Neural crest cell (in vitro differentiated cells): ENCODE measurements around the gene GPX6. TPM values are rescaled to one million over a fixed set of nuclear protein-coding genes. Genes with fewer than 3 reads are reported as not detected.
A peak's percentile ranks its signal among the peaks of the same experiment; 100 is the strongest.

Source experiments
- DNase-seq: peaks from one replicate; pipeline ENCODE4 v3.0.0; 2021; ENCODE audit warnings: low read depth, mixed read lengths, low spot score
- H3K27ac Mint-ChIP-seq: one replicate; pipeline ENCODE4 v1.8.0; 2021; ENCODE audit warnings: mild to moderate bottlenecking, mixed read lengths; ENCODE audit not compliant: unreplicated experiment
- H3K27me3 Mint-ChIP-seq: 2 replicates; pipeline ENCODE4 v1.8.0; 2021; ENCODE audit warnings: low read depth, mild to moderate bottlenecking, mixed read lengths
- H3K36me3 Mint-ChIP-seq: 2 replicates; pipeline ENCODE4 v1.8.0; 2021; ENCODE audit warnings: low read depth, mild to moderate bottlenecking, mixed read lengths
- H3K4me1 Mint-ChIP-seq: 2 replicates; pipeline ENCODE4 v1.8.0; 2021; ENCODE audit warnings: mixed read lengths
- H3K4me3 Mint-ChIP-seq: one replicate; pipeline ENCODE4 v1.8.0; 2021; ENCODE audit warnings: mild to moderate bottlenecking, mixed read lengths
- H3K9me3 Mint-ChIP-seq: 2 replicates; pipeline ENCODE4 v1.8.0; 2021; ENCODE audit warnings: mixed read lengths
- total RNA-seq: library from RNA; stranded (reverse); gene quantifications from 2 replicates; pipeline ENCODE4 v1.2.1, GENCODE V29; 2021
- TF ChIP-seq, protein P1 (sequence below): fragments of 200-600 bp; sonication (generic); conservative IDR thresholded peaks from 2 replicates; pipeline ENCODE4 v1.5.0; 2021; ENCODE audit warnings: antibody characterized with exemption, mild to moderate bottlenecking

Gene GPX6
- total RNA-seq, 1 donor from 2014 or later = not detected

DNA sequence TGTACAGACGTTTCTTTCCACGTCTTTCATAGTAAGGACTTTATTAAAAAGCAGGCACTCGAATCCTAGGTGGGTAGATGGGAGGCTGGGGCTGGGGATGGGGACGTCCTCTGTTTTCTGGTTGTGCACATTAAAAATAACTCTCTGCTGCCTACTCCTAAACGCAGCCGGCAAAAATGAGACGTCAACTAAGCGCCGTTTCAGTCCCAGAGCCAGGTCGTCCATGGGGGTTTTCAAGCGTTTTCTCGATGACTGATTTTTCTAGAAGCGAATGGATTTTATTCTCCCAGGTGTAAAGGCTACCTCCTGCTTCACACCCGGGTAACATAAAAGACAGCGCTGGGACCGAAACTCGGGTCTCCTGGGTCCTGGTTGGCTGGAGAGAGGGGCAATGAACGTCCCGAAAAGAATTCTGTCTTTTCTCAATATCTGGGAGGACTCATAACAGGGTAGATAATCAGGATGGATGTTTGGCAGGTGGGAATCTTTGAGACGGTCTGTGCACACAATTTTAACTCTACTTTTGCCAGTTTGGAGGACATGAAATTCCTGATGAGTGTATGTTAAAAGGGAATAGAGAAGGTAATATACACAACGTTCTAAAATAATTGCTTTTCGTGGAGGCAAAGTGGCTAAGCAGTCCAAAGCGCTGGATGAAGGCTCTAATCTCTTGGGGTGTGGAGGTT is 25.2 kb downstream of the GPX6 start:
- H3K27me3 Mint-ChIP-seq = peaks cover 45% of the 10 kb centered on the region
- H3K27ac Mint-ChIP-seq = peak overlapping the region; percentile 88

GRCh38 chr6:28489366-28490204 is 26.0 kb downstream of the GPX6 start:
- Mint-ChIP-seq H3K36me3 (no peaks in the 10 kb centered on the region), H3K4me1 (peaks cover 21% of the 10 kb centered on the region), H3K4me3 (peak overlapping the region; percentile 88), H3K27ac (peak overlapping the region; percentile 88), H3K27me3 (peaks cover 45% of the 10 kb centered on the region), H3K9me3 (peaks cover 3% of the 10 kb centered on the region)
- peak; percentile 45 for DNase-seq
- TF ChIP-seq, protein P1, sequence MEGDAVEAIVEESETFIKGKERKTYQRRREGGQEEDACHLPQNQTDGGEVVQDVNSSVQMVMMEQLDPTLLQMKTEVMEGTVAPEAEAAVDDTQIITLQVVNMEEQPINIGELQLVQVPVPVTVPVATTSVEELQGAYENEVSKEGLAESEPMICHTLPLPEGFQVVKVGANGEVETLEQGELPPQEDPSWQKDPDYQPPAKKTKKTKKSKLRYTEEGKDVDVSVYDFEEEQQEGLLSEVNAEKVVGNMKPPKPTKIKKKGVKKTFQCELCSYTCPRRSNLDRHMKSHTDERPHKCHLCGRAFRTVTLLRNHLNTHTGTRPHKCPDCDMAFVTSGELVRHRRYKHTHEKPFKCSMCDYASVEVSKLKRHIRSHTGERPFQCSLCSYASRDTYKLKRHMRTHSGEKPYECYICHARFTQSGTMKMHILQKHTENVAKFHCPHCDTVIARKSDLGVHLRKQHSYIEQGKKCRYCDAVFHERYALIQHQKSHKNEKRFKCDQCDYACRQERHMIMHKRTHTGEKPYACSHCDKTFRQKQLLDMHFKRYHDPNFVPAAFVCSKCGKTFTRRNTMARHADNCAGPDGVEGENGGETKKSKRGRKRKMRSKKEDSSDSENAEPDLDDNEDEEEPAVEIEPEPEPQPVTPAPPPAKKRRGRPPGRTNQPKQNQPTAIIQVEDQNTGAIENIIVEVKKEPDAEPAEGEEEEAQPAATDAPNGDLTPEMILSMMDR = no peak

More for the DNA sequence above, 25.2 kb downstream of the GPX6 start:
- Mint-ChIP-seq H3K9me3 (peaks cover under 1% of the 10 kb centered on the region), H3K36me3 (no peaks in the 10 kb centered on the region), H3K4me1 (peaks cover 21% of the 10 kb centered on the region), H3K4me3 (peak overlapping the region; percentile 88)
- DNase-seq = no peak
- TF ChIP-seq, protein P1 = no peak

GRCh38 chr6:28488916-28489365 is 26.7 kb downstream of the GPX6 start:
- H3K9me3 Mint-ChIP-seq = peaks cover 3% of the 10 kb centered on the region
- H3K27me3 Mint-ChIP-seq = peaks cover 45% of the 10 kb centered on the region
- H3K36me3 Mint-ChIP-seq = no peaks in the 10 kb centered on the region
- H3K4me3 Mint-ChIP-seq = peak overlapping the region; percentile 88
- H3K27ac Mint-ChIP-seq = peak overlapping the region; percentile 79
- peak; percentile 47 for DNase-seq
- peaks cover 21% of the 10 kb centered on the region for H3K4me1 Mint-ChIP-seq
- TF ChIP-seq, protein P1 = no peak

DNA sequence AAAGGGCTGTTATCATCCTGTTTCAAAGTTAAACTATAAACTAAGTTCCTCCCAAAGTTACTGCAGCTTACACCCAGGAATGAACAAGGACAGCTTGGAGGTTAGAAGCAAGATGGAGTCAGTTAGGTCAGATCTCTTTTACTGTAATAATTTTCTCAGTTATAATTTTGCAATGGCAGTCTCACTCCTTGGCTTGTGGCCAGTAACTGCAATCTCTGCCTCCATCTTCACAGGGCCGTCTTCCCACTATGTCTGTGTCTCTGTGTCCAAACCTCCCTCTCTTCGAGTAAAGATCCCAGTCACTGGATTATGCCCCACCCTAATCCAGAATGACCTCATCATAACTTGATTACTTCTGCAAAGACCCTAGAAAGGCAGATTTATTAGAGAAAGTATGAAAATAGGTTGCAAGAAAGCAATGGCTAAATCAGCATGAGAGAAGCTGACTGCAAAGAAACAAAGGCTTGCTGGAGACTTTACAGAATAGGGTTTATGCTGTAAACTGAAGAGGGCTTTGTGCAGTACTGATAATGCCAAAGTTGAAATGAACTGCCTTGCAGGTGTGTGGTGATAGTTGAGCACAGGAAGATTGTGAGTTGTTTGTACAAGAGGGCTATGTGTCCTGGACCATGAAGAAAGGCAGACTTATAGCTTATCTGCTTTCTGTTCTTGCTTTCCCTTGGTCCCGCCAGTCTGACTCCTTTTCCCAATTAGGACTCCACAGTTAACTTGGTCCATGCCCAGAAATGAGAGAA is 28.4 kb downstream of the GPX6 start:
- Mint-ChIP-seq H3K9me3 (peaks cover 3% of the 10 kb centered on the region), H3K4me1 (peaks cover 21% of the 10 kb centered on the region), H3K27me3 (peaks cover 58% of the 10 kb centered on the region), H3K36me3 (no peaks in the 10 kb centered on the region), H3K4me3 (peak overlapping the region; percentile 45), H3K27ac (no peak overlapping the region)
- TF ChIP-seq, protein P1 = no peak
- DNase-seq = no peak

GRCh38 chr6:28486533-28486932 is 29.1 kb downstream of the GPX6 start:
- Mint-ChIP-seq H3K4me1 (peaks cover 19% of the 10 kb centered on the region), H3K36me3 (no peaks in the 10 kb centered on the region), H3K4me3 (no peak overlapping the region), H3K27ac (no peak overlapping the region), H3K27me3 (peaks cover 57% of the 10 kb centered on the region), H3K9me3 (peaks cover 3% of the 10 kb centered on the region)
- TF ChIP-seq, protein P1 = no peak
- no peak for DNase-seq
